Stimulated activated CD8-positive, alpha-beta memory T cell treated with anti-CD3 and anti-CD28 coated beads, Interleukin-7, amount 100 ng/mL, for 4 hours (primary cell): ENCODE measurements around the gene NCMAP.
A peak's percentile ranks its signal among the peaks of the same experiment; 100 is the strongest.
"Not testable (repeated sequence)": the region's sequence is repeated elsewhere in the genome, so short reads cannot be mapped to it uniquely, and the experiment has no call there.

ENCODE experiments used
- DNase-seq, 2 donors: peaks; one replicate each; pipeline ENCODE4 v3.0.0-alpha.2; 2020; ENCODE audit warnings: low read depth in 2 of 2

The NCMAP gene, protein sequence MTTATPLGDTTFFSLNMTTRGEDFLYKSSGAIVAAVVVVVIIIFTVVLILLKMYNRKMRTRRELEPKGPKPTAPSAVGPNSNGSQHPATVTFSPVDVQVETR

DNA sequence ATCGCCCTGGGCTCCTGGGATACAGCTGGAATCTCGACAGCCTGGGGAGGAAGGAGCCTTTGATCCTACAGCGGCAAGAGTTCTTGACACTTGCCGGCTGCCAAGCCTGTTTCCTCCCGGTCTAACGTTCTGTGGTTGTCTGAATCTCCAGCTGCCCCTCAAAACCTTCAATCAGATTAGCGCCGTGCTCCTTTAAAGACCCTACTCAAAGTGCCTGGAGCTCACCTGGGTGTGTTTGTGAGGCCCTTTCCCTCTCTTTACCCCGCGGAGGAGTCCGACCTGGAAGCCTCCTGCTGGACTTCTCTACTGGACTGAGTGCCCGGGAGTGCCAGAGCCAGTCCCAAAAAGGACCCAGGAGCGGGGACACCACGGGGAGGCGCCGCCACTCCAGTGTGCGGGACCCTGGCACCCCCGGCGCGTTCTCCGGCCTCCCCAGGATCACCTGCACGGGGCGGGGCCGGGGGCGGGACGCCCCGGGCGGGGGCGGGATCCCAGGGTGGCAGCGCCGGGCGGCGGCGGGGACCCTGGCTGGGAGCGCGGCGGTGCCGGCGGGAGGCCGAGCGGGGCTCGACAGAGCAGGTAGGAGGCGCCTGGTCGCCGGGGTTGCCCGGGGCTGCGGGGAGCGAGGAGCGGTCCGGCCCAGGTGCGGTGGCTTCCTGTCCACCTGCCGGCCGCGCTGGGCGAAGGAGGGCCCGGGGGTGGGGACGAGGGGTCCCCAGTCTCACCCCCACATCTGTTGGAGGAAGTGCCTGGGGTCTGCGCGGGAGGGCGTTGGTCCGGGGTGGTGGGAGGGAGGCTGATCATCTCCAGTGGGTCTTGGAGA, at the start of gene NCMAP:
Gene NCMAP, plus strand, starts transcription at position 497 of the 823 bp plus-strand sequence. CDS start 39,344 bp downstream, outside the sequence.
- DNase-seq, result peak in 1 of 2 donors; percentile 47

DNA sequence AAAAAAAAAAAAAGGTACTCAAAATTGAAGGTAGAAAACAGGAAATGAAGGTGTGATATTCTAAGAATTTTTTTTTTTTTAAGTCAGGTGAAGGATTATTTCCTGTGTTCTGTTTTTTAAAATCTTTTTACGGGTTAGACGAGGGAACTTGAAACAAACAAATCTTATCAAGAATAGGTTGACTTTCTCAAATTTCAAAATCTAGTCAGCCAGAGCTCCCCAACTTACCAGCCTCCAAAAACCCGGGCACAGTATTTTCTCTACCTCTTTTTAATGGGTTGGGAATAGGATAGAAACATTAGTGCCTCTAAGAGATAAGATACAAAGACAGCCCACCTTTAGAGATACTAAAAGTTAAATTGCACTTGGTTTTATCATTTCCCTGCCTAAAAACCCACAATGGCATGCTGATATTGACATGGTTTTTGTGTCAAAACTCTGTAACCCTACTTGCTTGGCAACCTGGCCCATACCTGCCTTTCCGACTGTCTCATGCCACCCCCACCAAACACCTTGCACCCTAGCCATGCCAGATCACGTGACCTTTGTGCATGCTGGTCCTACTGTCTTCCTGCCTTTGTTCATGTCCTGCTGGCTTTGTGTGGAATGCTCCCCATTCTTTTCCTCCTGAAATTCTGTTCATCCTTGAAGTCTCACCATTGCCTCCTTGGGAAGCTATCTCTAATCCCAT, 49.1 kb upstream of the NCMAP start:
- no peak for DNase-seq

DNA sequence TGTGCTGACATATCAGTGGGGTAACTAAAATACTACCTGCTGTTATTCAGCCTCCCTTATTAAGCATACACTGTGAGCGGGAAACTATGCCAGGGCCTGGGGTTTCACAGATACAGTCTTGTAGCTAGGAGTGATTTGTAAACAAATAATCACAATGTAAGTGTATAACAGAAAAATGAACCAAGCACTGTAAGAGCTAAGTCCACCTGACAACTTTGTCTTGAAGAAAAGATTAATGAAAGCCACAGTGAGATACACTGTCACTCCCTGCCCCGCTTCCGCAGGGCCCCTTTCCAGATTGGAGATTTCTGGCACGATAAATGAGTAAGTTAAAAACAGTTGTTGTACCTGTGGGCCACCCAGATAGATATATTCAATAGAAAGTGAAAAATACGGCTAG, 48.5 kb upstream of the NCMAP start:
- DNase-seq, result no peak

DNA sequence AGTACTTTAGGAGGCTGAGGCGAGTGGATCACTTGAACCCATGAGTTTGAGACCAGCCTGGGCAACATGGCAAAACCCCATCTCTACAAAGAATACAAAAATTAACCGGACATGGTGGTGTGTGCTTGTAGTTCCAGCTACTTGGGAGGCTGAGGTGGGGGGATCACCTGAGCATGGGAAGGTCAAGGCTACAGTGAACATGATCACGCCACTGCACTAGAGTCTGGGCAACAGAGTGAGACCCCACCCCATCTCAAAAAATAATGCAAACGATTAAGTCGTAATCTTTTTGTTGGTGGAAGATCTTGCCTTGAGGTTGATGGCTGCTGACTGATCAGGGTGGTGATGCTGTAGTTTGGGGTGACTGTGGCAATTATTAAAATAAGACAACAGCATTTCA, 47.0 kb upstream of the NCMAP start:
- DNase-seq, result no peak

DNA sequence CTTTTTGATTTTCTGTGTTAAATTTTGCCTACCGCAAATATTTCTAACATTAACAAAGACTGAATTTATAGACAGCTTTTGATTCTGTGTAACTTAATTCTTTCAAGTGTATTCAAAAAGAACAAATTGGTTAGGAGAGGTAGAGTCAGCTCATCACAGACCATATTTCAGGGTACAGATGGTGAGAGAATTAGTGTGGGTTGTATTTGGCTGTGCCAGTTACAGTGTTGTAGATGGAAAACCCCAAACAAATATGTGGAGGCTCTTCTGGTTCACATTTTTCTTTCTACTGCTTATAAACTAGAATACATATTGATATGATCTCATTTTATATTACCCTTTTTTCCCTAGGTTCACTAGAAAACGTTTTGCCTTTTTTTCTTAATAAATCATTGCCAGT, 42.2 kb upstream of the NCMAP start:
- DNase-seq, result no peak

DNA sequence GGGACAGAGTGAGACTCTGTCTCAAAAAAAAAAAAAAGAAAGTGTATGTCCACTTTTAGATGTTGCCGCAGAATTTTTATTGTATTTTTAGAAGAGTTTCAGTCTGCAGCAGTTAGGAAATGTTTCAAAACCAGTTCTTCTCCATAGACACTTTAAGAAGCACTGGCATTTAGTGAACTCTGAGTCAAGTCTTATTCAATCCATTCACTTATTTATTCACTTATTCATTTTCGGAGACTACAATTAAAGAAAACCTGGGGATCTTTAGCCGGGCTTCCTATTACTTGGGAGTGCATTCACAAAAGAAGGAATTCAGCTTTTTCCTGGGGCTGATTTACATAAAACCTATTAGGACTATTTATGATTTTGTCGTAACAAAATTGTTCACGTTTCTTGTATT, 40.9 kb upstream of the NCMAP start:
- DNase-seq, result no peak

- not testable (repeated sequence) for DNase-seq
These were observed 40.1 kb upstream of the NCMAP start for GRCh38 chr1:24515671-24516209.

- no peak for DNase-seq
These were observed 39.4 kb upstream of the NCMAP start for GRCh38 chr1:24516506-24516905.

- no peak for DNase-seq
These were observed 38.0 kb upstream of the NCMAP start for GRCh38 chr1:24517898-24518297.

GRCh38 chr1:24520282-24520681, 35.6 kb upstream of the NCMAP start:
- not testable (repeated sequence) for DNase-seq

DNA sequence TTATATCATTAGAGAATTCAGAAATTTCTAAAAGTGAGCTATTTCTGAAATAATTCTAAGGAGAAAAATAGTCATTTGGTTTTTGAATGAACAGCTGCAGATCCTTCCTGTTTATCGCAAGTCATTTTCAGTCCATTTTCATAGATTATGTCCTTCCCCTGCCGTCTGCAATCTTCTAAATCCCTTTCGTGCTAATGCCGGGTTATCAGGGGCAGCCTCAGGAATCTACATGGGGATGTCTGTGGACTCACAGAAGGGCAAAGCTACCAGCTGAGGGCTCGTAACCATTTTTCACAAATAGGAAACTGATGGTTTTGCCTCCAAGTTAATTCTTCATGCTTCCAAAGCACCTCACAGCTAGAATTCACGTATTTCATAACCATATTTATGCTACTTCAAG, 30.3 kb upstream of the NCMAP start:
- no peak for DNase-seq

DNA sequence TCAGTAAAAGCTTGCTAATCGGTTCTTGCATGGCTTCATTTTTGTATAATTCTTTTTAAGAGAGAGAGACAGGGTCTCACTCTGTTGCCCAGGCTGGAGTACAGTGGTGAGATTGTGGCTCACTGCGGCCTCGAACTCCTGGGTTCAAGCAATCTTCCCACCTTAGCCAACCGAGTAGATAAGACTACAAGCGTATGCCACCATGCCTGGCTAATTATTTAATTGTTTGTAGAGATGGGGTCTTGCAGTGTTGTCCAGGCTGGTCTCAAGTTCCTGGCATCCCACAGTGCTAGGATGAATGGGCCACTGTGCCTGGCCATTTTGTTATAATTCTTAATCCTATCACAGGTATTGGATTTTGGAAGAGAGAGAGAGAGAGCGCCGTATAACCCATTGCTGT, 29.8 kb upstream of the NCMAP start:
- no peak for DNase-seq

GRCh38 chr1:24526940-24527542, 28.8 kb upstream of the NCMAP start:
- DNase-seq, result peak in 1 of 2 donors; percentile 17

DNA sequence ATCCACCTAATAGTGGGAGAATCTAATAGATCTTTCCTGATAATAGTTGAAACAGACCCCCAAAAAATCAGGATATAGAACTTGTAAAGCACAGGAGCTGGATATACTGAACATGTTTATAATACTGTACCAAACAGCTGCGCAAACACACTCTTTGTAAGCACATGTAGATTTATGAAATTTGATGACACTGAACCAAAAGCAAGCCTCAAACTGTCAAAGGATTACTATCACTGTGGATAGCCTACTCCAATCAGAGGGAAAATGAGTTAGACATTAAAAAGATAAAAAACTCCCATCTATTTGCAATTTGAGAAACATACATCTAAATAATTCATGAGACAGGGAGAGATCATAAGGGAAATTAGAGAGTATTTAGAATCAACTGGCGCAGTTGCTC, 27.1 kb upstream of the NCMAP start:
- no peak for DNase-seq

- DNase-seq, result not testable (repeated sequence)
These were observed 26.6 kb upstream of the NCMAP start for GRCh38 chr1:24529292-24529691.

DNA sequence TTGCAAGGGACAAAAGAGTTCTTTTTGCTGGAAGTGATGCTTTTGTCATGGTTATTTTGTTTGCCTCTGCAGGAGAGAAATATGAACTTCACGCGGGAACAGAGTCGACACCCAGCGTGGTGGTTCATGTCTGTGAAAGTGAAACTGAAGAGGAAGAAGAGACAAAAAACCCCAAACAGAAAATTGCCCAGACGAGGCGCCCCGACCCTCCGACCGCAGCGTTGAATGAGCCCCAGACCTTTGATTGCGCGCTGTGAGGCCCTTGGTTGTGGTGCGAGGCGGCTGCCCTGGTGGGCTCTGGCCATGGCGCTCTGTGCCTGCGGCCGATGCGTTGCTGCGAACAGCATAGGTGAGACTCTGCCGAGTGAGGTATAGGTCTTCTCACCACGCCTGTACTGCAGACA, 20.9 kb upstream of the NCMAP start:
- DNase-seq, result peak; percentile 67

DNA sequence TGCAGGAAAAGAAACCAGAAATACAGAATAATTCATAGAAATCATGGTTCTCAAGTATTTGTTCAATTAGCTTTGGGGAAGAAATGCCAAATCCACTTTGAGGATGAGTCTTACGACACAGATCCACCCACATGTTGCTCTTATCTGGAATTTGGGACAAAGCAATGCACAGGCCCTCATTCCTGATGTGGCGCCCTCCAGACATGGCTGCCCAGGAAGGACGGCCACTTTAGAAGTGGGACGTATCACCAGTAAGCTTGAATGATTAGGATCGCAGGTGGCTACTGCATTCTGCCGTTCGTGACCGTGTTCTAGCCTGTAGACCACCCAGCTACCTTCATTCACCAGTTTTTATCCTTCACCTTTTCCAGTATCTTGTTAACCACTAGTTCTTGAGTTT, 20.1 kb upstream of the NCMAP start:
- no peak for DNase-seq

DNA sequence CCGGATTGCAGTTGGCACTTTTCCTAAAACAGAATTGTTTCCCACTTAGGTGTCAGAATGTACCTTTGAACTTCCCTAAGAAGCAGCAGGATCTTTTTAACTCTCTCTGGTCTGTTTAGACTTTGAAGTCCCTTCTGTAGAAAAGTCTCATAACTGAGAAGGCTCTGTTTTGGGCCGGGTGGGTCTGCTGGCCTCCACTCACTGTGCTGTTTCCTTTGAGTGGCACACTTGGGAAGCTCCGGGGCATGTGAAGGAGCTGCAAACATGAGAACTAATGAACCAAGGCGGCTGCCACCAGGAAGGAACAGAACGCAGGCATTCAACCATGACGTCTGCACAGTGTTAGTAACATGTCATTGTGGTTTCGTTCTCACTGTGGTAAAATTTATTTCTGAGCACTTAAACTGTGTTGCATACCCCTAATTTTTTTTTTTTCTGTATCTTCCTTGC, 19.5 kb upstream of the NCMAP start:
- peak; percentile 49 to 61 for DNase-seq

DNA sequence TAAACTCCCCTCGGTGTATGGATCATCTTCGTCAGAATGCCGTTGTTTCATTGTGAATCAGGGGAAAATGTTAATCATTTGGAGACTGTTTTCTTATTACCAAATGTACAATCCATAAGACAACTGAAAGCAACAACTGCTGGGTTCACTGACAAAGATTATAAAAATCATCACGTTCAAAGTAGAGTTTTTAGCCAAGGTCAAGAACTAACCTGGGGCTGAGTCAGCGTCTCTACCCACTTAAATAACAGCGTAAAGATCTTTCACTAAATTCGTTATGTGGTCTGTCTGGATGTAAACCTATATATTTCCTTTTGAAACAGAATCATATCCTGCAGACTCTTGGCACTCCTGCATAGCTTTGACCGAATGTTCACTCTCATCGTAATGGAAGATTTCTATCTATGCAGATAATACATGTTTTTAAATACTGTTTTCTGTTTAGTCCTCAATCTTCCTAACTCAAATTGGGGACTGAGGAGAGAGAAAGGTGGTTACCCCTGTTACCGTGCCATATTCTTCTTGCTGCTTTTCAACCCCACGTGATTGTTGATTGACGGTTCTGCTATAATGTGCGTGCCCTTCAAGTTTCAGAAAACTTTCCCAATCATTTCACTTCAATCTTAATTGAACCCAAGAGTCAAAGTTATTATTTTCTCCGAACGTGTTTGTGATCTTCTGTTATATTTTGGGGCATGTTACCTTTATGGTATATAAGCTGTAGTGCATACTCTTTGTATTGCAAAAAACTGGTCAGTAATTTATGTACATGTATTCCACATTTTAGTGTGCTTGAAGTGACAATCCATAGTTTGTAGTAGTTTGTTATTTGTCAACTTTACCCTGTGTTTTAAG, 15.6 kb upstream of the NCMAP start:
- DNase-seq, result no peak

DNA sequence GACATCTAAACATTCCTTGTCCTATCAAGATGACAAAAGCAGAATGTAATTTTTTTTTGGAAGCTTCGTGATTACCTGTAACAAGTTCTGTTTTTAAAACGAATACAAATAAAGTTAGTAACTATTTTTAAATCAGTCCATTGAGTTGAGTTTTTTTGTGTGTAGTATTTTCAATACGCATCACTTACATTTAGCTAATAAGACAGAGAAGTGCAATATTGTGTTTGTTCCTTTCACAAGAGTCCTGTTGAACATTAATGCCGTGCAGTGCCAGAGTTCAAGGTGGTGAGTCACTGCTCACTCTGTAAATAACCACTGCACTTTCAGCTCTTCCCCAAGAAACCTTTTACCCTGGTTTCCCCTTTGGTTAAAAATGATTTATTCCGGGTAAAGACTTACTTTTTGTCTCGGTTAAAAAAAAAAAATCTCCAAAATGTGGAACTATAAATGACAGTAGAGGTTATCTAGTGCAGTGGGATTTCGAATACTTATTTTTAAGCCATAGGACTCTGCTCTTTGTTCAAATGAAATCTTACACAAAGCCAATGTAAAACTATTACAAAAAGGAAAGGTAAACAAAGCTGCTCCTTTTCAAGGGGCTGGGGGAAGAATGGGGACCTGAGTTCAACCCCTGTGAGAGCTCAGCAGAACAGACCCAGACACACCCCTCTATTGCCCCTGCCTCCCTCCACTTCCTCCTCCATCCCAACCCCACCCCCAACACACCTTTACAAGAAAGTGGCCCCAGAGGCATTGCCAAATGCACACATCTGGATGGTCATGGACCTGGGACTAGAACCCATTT, 14.8 kb upstream of the NCMAP start:
- no peak for DNase-seq
